Left lobe of liver (tissue), 2 donors: Measurements from ENCODE around the gene PHKG2. TPM values are rescaled to one million over a fixed set of nuclear protein-coding genes. Genes with fewer than 3 reads are reported as not detected.
A peak's percentile ranks its signal among the peaks of the same experiment; 100 is the strongest.
"Not testable (repeated sequence)": the region's sequence is repeated elsewhere in the genome, so short reads cannot be mapped to it uniquely, and the experiment has no call there.

Experiments used
- ATAC-seq: fragments of 200-7000 bp; cut with Tn5 transposase; one replicate; pipeline ENCODE4 v1.9.1; 2020; ENCODE audit warnings: mild to moderate bottlenecking, moderate library complexity
- DNase-seq: peaks from one replicate; pipeline ENCODE4 v3.0.0-alpha.2; 2020; ENCODE audit warnings: low spot score
- total RNA-seq: library from RNA; stranded (reverse); gene quantifications from one replicate; pipeline ENCODE4 v1.2.1, GENCODE V29; 2021
- donor health status: DM: no; HTN: no; CAD: no; lungs with moderate emphysema.
- donor health status: DM: no; HTN: yes; CAD: no.

PHKG2 gene, protein sequence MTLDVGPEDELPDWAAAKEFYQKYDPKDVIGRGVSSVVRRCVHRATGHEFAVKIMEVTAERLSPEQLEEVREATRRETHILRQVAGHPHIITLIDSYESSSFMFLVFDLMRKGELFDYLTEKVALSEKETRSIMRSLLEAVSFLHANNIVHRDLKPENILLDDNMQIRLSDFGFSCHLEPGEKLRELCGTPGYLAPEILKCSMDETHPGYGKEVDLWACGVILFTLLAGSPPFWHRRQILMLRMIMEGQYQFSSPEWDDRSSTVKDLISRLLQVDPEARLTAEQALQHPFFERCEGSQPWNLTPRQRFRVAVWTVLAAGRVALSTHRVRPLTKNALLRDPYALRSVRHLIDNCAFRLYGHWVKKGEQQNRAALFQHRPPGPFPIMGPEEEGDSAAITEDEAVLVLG
- total RNA-seq, result 23.0 TPM

DNA sequence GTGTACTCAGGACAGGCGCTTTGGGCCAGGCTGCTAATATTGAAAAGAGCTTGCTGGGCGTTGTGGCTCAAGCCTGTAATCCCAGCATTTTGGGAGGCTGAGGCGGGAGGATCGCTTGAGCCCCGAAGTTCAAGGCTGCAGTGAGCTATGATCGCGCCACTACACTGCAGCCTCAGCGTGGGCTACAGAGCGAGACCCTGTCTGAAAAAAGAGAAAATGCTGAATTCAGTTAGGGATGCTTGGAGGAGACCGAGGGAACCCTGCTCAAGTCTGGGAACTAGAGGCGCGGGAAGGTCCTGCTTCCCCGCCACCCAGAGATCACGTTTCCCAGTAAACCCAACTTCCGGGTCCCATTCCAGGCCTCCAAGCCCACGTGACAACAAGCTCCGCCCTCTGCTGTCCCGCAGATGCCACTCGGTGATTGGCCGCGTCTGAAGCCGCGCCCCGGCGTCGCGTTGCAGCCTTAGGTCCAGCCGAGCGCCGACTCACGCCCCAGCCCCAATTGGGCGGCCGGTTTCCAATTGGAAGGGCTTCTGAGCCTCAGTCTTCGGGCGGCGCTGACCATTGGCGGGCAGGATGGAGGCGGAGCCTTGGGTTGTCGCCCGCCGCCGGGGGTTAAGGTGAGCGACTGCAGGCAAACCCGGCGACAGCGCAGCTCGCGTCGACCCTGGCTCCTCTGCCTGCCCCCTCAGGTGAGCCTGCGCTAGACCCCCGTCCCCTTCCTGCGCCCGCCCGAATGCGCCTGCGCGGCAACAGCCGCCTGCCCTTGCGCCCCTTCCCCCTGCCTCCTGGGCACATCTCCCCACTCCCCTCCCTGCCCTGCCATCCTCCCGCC lies at the start of gene PHKG2:
PHKG2 (plus strand) TSS at position 627 of the 835 bp plus-strand sequence. CDS start 396 bp downstream, outside the sequence.
- DNase-seq, result peak; percentile 100
- ATAC-seq, result peak; percentile 93

GRCh38 chr16:30698816-30699614 lies 49.2 kb upstream of the PHKG2 start, which contains the start of gene SRCAP:
SRCAP (plus strand) TSS chr16:30699171; CDS start chr16:30700825, 1,654 bp downstream.
- ATAC-seq (peak; percentile 81), DNase-seq (peak; percentile 94)

- no peak for ATAC-seq
- DNase-seq, result no peak
Observed at GRCh38 chr16:30699615-30700099, 48.6 kb upstream of the PHKG2 start.

- ATAC-seq, result no peak
- no peak for DNase-seq
Observed at GRCh38 chr16:30700491-30700890, 47.7 kb upstream of the PHKG2 start.

- no peak for DNase-seq
Observed at GRCh38 chr16:30700971-30701370, 47.3 kb upstream of the PHKG2 start.

GRCh38 chr16:30703071-30703470 lies 45.2 kb upstream of the PHKG2 start:
- ATAC-seq, DNase-seq: not testable (repeated sequence)

More at GRCh38 chr16:30700971-30701370, 47.3 kb upstream of the PHKG2 start:
- no peak for ATAC-seq

DNA sequence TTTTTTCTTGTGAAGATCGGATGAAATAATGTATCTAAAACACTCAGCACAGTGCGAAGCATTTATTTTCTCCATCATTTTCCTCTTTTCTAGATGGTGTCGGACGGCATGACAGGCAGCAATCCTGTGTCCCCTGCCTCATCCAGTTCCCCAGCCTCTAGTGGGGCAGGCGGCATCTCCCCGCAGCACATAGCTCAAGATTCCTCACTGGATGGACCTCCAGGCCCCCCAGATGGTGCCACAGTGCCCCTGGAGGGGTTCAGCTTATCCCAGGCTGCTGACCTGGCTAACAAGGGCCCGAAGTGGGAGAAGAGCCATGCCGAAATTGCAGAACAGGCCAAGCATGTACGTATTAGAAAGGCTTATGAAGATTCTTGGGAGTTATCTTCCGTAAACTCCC lies 44.3 kb upstream of the PHKG2 start:
- DNase-seq, result no peak
- no peak for ATAC-seq

DNA sequence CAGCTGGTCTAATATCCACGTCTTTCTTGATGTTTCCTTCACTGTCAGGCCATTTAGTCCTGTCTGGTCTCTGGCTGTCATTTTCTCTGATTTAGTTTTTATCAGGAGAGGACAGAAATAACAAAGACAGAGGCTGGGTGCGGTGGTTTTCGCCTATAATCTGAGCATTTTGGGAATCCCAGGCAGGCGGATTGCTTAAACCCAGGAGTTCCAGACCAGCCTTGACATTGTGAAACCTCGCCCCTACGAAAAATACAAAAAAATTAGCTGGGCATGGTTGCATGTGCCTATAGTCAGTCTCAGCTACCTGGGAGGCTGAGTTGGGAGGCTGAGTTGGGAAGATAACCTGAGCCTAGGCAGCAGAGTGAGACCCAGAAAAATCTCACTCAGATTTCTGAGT lies 42.2 kb upstream of the PHKG2 start:
- no peak for ATAC-seq
- no peak for DNase-seq

DNA sequence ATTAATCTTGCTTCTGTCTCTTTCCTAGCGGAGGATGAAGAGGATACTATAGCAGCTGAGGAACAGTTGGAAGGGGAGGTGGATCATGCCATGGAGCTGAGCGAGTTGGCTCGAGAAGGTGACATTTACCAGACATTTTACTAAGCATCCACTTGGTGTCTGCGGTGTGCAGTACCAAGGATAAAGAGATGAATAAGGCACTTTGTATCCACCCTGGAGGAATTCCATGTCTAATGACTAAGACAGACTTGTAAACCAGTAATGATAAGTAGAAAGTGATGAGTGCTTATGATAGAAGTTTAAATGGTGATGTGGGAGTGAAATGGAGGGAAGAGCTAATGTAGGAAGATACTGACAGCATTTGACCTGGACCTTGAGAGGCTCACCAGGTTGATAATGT lies 37.3 kb upstream of the PHKG2 start:
- no peak for ATAC-seq

DNA sequence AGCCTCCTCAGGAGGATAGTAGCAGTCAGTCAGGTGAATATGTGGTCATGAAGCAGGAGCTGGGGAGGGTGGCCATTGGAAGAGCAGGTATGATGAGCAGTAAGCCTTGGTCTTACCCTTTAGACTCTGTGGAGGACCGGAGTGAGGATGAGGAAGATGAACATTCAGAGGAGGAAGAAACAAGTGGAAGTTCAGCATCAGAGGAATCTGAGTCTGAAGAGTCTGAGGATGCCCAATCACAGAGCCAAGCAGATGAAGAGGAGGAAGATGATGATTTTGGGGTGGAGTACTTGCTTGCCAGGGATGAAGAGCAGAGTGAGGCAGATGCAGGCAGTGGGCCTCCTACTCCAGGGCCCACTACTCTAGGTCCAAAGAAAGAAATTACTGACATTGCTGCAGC lies 36.5 kb upstream of the PHKG2 start:
- no peak for ATAC-seq
- DNase-seq, result no peak

More for the DNA sequence above, 37.3 kb upstream of the PHKG2 start:
- no peak for DNase-seq

GRCh38 chr16:30715750-30716445 lies 32.3 kb upstream of the PHKG2 start:
- ATAC-seq (no peak), DNase-seq (no peak)

GRCh38 chr16:30720086-30720485 lies 28.1 kb upstream of the PHKG2 start:
- no peak for DNase-seq
- ATAC-seq, result no peak

GRCh38 chr16:30720694-30721093 lies 27.5 kb upstream of the PHKG2 start:
- no peak for ATAC-seq
- no peak for DNase-seq

DNA sequence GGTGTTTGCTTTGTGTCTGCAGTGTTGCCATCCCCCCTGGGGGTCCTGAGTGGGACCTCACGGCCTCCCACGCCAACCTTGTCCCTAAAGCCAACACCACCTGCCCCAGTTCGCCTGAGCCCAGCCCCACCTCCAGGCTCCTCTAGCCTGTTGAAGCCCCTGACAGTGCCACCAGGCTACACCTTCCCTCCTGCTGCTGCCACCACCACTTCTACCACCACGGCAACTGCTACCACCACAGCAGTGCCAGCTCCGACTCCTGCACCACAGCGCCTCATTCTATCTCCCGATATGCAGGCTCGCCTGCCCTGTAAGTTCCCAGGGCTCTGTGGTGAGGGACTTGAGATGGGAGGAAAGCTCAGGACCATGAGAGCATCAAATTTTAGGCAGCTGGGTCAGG lies 27.1 kb upstream of the PHKG2 start:
- no peak for ATAC-seq
- DNase-seq, result no peak

GRCh38 chr16:30721606-30722005 lies 26.6 kb upstream of the PHKG2 start:
- DNase-seq (no peak), ATAC-seq (no peak)

DNA sequence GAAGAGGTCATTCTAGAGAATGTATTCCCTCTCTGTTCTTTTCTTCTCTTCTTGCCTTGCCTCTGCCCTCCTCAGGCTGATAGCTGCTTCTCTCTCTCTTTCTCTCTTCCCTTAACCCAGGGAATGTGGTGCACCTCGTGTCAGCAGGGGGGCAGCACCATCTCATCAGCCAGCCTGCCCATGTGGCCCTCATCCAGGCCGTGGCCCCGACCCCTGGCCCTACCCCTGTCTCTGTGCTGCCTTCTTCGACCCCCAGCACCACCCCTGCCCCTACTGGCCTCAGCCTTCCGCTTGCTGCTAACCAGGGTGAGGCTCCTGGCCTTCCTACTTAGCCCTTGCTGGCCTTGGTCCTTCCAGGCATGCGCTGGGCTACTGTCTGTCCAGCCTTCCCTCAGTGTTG lies 25.8 kb upstream of the PHKG2 start:
- no peak for DNase-seq
- peak; percentile 27 for ATAC-seq

DNA sequence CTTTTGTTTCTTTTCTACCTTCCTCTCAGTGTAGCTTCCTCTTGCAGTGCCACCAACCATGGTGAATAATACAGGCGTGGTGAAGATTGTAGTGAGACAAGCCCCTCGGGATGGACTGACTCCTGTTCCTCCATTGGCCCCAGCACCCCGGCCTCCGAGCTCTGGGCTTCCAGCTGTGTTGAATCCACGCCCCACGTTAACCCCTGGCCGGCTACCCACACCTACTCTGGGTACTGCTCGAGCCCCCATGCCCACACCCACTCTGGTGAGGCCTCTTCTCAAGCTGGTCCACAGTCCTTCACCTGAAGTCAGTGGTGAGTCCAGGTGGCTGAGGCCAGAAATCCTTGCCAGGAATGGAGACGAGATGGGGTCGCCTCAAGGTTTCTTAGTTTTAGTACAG lies 25.3 kb upstream of the PHKG2 start:
- ATAC-seq (no peak), DNase-seq (no peak)

GRCh38 chr16:30723725-30724355 lies 24.4 kb upstream of the PHKG2 start:
- ATAC-seq (peak; percentile 19), DNase-seq (no peak)

GRCh38 chr16:30724641-30725417 lies 23.4 kb upstream of the PHKG2 start:
- ATAC-seq (peak; percentile 67), DNase-seq (peak; percentile 69)
